KMS-11 (cell line): Measurements from ENCODE around the gene TMC1.
A peak's percentile ranks its signal among the peaks of the same experiment; 100 is the strongest.

Source experiments
- H2AFZ ChIP-seq: fragments of 200-600 bp; sonication (generic); 2 replicates; pipeline ENCODE4 v1.6.1; 2016; ENCODE audit warnings: antibody characterized with exemption, mixed run types, low read depth
- H3K27ac ChIP-seq: fragments of 200-600 bp; sonication (generic); 2 replicates; pipeline ENCODE4 v1.6.1; 2016; ENCODE audit warnings: mild to moderate bottlenecking, mixed run types
- H3K27me3 ChIP-seq: fragments of 200-600 bp; sonication (generic); 2 replicates; pipeline ENCODE4 v1.6.1; 2017; ENCODE audit warnings: mild to moderate bottlenecking, low read depth, mixed run types, moderate library complexity; ENCODE audit not compliant: insufficient read depth
- H3K36me3 ChIP-seq: fragments of 200-600 bp; sonication (generic); 2 replicates; pipeline ENCODE4 v1.6.1; 2017; ENCODE audit warnings: mild to moderate bottlenecking, mixed run types; ENCODE audit not compliant: insufficient read depth
- H3K4me1 ChIP-seq: fragments of 200-600 bp; sonication (generic); 2 replicates; pipeline ENCODE4 v1.6.1; 2016; ENCODE audit warnings: mild to moderate bottlenecking, low read depth, mixed run types; ENCODE audit not compliant: poor library complexity, severe bottlenecking
- H3K4me2 ChIP-seq: fragments of 200-600 bp; sonication (generic); 2 replicates; pipeline ENCODE4 v1.7.0; 2016; ENCODE audit warnings: mild to moderate bottlenecking, mixed run types
- H3K4me3 ChIP-seq: fragments of 200-600 bp; sonication (generic); IDR thresholded peaks from 2 replicates; pipeline ENCODE4 v1.6.1; 2017; ENCODE audit warnings: low read depth, low read length, mixed read lengths; ENCODE audit not compliant: insufficient read depth
- H3K79me2 ChIP-seq: fragments of 200-600 bp; sonication (generic); 2 replicates; pipeline ENCODE4 v1.6.1; 2016; ENCODE audit warnings: low read depth, mixed run types; ENCODE audit not compliant: insufficient read depth
- H3K9ac ChIP-seq: fragments of 200-600 bp; sonication (generic); 2 replicates; pipeline ENCODE4 v1.6.1; 2016; ENCODE audit warnings: mild to moderate bottlenecking, mixed run types
- H4K20me1 ChIP-seq: fragments of 200-600 bp; sonication (generic); 2 replicates; pipeline ENCODE4 v1.6.1; 2016; ENCODE audit warnings: mild to moderate bottlenecking, mixed run types; ENCODE audit not compliant: insufficient read depth
- TF ChIP-seq, protein P1 (sequence below): fragments of 200-600 bp; sonication (generic); conservative IDR thresholded peaks from 2 replicates; pipeline ENCODE4 v1.6.1; 2017; ENCODE audit warnings: low read depth, mild to moderate bottlenecking, antibody characterized with exemption, low read length, moderate library complexity, mixed read lengths

The TMC1 gene

DNA sequence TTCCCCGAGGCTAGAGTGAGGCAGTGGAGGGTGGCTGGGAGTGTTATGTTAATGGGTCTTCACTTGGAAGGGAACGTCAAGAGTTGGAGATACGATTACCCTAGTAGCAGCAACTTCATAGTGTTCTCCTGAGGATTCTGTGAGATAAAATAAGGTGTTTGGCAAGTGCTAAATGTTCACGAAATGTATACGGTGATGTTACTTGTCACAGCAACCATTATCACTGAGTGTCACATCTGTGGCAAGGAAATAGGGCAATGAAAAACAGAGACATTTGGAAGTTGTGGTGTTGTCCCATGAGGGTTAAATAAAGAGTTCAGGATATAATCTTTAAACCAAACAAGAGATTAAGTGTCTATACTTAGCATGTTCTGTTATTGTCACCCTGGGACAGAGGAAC is 248.1 kb downstream of the TMC1 start:
- Histone ChIP-seq H3K4me1 (peaks cover 41% of the 10 kb centered on the region), H3K4me2 (no peak overlapping the region), H3K27ac (no peak overlapping the region), H2AFZ (no peak overlapping the region), H3K27me3 (no peaks in the 10 kb centered on the region), H3K4me3 (no peak overlapping the region), H4K20me1 (no peaks in the 10 kb centered on the region), H3K9ac (no peak overlapping the region), H3K36me3 (no peaks in the 10 kb centered on the region), H3K79me2 (no peaks in the 10 kb centered on the region)
- TF ChIP-seq, protein P1, sequence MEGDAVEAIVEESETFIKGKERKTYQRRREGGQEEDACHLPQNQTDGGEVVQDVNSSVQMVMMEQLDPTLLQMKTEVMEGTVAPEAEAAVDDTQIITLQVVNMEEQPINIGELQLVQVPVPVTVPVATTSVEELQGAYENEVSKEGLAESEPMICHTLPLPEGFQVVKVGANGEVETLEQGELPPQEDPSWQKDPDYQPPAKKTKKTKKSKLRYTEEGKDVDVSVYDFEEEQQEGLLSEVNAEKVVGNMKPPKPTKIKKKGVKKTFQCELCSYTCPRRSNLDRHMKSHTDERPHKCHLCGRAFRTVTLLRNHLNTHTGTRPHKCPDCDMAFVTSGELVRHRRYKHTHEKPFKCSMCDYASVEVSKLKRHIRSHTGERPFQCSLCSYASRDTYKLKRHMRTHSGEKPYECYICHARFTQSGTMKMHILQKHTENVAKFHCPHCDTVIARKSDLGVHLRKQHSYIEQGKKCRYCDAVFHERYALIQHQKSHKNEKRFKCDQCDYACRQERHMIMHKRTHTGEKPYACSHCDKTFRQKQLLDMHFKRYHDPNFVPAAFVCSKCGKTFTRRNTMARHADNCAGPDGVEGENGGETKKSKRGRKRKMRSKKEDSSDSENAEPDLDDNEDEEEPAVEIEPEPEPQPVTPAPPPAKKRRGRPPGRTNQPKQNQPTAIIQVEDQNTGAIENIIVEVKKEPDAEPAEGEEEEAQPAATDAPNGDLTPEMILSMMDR: no peak

DNA sequence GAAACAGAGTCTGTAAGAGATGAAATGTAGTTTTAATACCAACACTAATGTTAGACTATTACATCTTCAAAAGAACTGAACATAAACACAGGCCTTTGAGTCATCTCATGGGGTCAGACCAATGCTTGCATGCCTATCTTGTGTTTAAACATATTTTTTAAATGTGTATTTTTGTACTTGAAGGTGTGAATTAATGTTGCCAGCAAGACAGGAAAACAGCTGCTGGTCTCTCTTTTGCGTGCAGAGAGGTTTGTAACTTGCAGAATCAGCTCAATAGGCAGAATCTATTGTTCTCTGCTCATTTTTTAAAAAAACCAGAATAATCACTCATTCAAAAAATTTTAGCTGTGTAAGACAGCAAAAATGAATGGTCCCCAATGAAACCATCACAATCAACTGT is 251.3 kb downstream of the TMC1 start:
- no peaks in the 10 kb centered on the region for H3K79me2 ChIP-seq
- peak overlapping the region; percentile 23; the same call in 1 of the 2 replicates for H3K9ac ChIP-seq
- TF ChIP-seq, protein P1: no peak
- H4K20me1 ChIP-seq: no peaks in the 10 kb centered on the region
- H3K4me1 ChIP-seq: peaks cover 43% of the 10 kb centered on the region
- H3K4me3 ChIP-seq: no peak overlapping the region
- H2AFZ ChIP-seq: no peak overlapping the region; the same call in 1 of the 2 replicates
- H3K27me3 ChIP-seq: no peaks in the 10 kb centered on the region
- H3K36me3 ChIP-seq: no peaks in the 10 kb centered on the region
- peak overlapping the region; percentile 66 for H3K4me2 ChIP-seq
- peak overlapping the region; percentile 79 for H3K27ac ChIP-seq

DNA sequence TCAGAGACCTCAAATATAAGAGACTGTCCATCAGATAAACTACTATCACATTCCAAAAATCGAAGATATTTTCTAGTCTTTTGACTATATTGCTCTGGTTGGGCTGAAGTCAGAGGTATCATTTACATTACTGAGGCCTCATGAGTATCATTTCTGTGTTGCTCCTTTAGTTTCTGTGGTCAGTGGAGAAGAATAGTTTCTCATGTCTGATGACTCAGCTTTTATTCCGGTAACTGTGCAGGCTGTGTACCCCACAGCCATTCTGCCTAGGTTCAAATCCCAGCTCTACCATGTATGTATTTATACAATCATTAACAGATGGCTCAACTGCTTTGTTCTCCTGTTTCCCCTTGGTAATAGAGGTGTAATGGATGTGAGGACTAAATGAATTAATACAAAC is 252.2 kb downstream of the TMC1 start:
- Histone ChIP-seq H3K4me2 (peak overlapping the region; percentile 66), H3K9ac (peak overlapping the region; percentile 23; the same call in 1 of the 2 replicates), H3K4me3 (no peak overlapping the region), H3K27me3 (no peaks in the 10 kb centered on the region), H2AFZ (no peak overlapping the region), H3K36me3 (no peaks in the 10 kb centered on the region), H3K4me1 (peaks cover 43% of the 10 kb centered on the region), H4K20me1 (no peaks in the 10 kb centered on the region), H3K79me2 (no peaks in the 10 kb centered on the region), H3K27ac (peak overlapping the region; percentile 79)
- TF ChIP-seq, protein P1: no peak

DNA sequence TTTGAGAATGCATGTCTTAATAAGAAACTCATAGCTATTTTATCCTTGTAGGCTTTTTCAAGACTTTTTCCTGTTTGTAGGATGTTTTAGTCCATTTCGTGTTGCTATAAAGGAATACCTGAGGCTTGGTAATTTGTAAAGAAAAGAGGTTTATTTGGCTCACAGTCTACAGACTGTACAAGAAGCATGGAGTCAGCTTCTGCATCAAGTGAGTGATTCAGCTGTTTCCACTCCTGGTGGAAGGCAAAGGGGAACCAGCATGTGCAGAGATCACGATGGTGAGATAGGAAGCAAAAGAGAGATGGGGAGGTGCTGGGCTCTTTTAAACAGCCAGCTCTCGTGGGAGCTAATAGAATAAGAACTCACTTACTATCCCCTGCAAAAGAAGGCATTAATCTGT is 254.2 kb downstream of the TMC1 start:
- H3K4me2 ChIP-seq: no peak overlapping the region
- no peak overlapping the region for H3K9ac ChIP-seq
- H3K27me3 ChIP-seq: no peaks in the 10 kb centered on the region
- no peak overlapping the region for H3K4me3 ChIP-seq
- no peak overlapping the region for H2AFZ ChIP-seq
- no peaks in the 10 kb centered on the region for H4K20me1 ChIP-seq
- H3K79me2 ChIP-seq: no peaks in the 10 kb centered on the region
- no peaks in the 10 kb centered on the region for H3K36me3 ChIP-seq
- TF ChIP-seq, protein P1: no peak
- H3K4me1 ChIP-seq: peaks cover 42% of the 10 kb centered on the region
- no peak overlapping the region for H3K27ac ChIP-seq
